KMS-11 (cell line): ENCODE data around the gene PGAP6.

Experiments used
- H2AFZ ChIP-seq: fragments of 200-600 bp; sonication (generic); 2 replicates; pipeline ENCODE4 v1.6.1; 2016; ENCODE audit warnings: antibody characterized with exemption, mixed run types, low read depth
- H3K27ac ChIP-seq: fragments of 200-600 bp; sonication (generic); 2 replicates; pipeline ENCODE4 v1.6.1; 2016; ENCODE audit warnings: mild to moderate bottlenecking, mixed run types
- H3K27me3 ChIP-seq: fragments of 200-600 bp; sonication (generic); 2 replicates; pipeline ENCODE4 v1.6.1; 2017; ENCODE audit warnings: mild to moderate bottlenecking, low read depth, mixed run types, moderate library complexity; ENCODE audit not compliant: insufficient read depth
- H3K36me3 ChIP-seq: fragments of 200-600 bp; sonication (generic); 2 replicates; pipeline ENCODE4 v1.6.1; 2017; ENCODE audit warnings: mild to moderate bottlenecking, mixed run types; ENCODE audit not compliant: insufficient read depth
- H3K4me1 ChIP-seq: fragments of 200-600 bp; sonication (generic); 2 replicates; pipeline ENCODE4 v1.6.1; 2016; ENCODE audit warnings: mild to moderate bottlenecking, low read depth, mixed run types; ENCODE audit not compliant: poor library complexity, severe bottlenecking
- H3K4me2 ChIP-seq: fragments of 200-600 bp; sonication (generic); 2 replicates; pipeline ENCODE4 v1.7.0; 2016; ENCODE audit warnings: mild to moderate bottlenecking, mixed run types
- H3K4me3 ChIP-seq: fragments of 200-600 bp; sonication (generic); IDR thresholded peaks from 2 replicates; pipeline ENCODE4 v1.6.1; 2017; ENCODE audit warnings: low read depth, low read length, mixed read lengths; ENCODE audit not compliant: insufficient read depth
- H3K79me2 ChIP-seq: fragments of 200-600 bp; sonication (generic); 2 replicates; pipeline ENCODE4 v1.6.1; 2016; ENCODE audit warnings: low read depth, mixed run types; ENCODE audit not compliant: insufficient read depth
- H3K9ac ChIP-seq: fragments of 200-600 bp; sonication (generic); 2 replicates; pipeline ENCODE4 v1.6.1; 2016; ENCODE audit warnings: mild to moderate bottlenecking, mixed run types
- H4K20me1 ChIP-seq: fragments of 200-600 bp; sonication (generic); 2 replicates; pipeline ENCODE4 v1.6.1; 2016; ENCODE audit warnings: mild to moderate bottlenecking, mixed run types; ENCODE audit not compliant: insufficient read depth
- CTCF ChIP-seq: fragments of 200-600 bp; sonication (generic); conservative IDR thresholded peaks from 2 replicates; pipeline ENCODE4 v1.6.1; 2017; ENCODE audit warnings: low read depth, mild to moderate bottlenecking, antibody characterized with exemption, low read length, moderate library complexity, mixed read lengths

PGAP6 gene

GRCh38 chr16:401468-402348 lies 19.9 kb upstream of the PGAP6 start, which contains the start of gene DECR2:
DECR2 (plus strand) TSS chr16:401885; CDS start chr16:401964, 79 bp downstream.
- TF ChIP-seq CTCF: peak; percentile 70
- Histone ChIP-seq H4K20me1 (no peaks in the 10 kb centered on the region), H3K27me3 (peaks cover 1% of the 10 kb centered on the region), H3K9ac (peak within 1 kb of the TSS; percentile 90), H2AFZ (peak within 1 kb of the TSS; percentile 93), H3K4me2 (peak within 1 kb of the TSS; percentile 64), H3K27ac (peak within 1 kb of the TSS; percentile 81), H3K4me1 (peaks cover 18% of the 10 kb centered on the region), H3K36me3 (no peaks in the 10 kb centered on the region), H3K79me2 (no peaks in the 10 kb centered on the region), H3K4me3 (no peak within 1 kb of the TSS)

GRCh38 chr16:400061-400591 lies 18.3 kb upstream of the PGAP6 start:
- Histone ChIP-seq H3K9ac (no peak overlapping the region), H3K4me2 (peak overlapping the region; percentile 52), H3K79me2 (no peaks in the 10 kb centered on the region), H3K4me1 (peaks cover 21% of the 10 kb centered on the region), H3K4me3 (no peak overlapping the region), H4K20me1 (no peaks in the 10 kb centered on the region), H3K36me3 (no peaks in the 10 kb centered on the region), H2AFZ (no peak overlapping the region), H3K27me3 (peaks cover 17% of the 10 kb centered on the region), H3K27ac (no peak overlapping the region)
- no peak for TF ChIP-seq CTCF

GRCh38 chr16:399340-400019 lies 17.7 kb upstream of the PGAP6 start:
- Histone ChIP-seq H3K9ac (no peak overlapping the region), H4K20me1 (no peaks in the 10 kb centered on the region), H3K4me3 (no peak overlapping the region), H3K4me2 (no peak overlapping the region), H3K36me3 (no peaks in the 10 kb centered on the region), H3K79me2 (no peaks in the 10 kb centered on the region), H2AFZ (no peak overlapping the region), H3K27me3 (peaks cover 19% of the 10 kb centered on the region), H3K27ac (no peak overlapping the region), H3K4me1 (peaks cover 21% of the 10 kb centered on the region)
- TF ChIP-seq CTCF: no peak

GRCh38 chr16:398561-399339 lies 17.0 kb upstream of the PGAP6 start:
- no peak for TF ChIP-seq CTCF
- H3K9ac ChIP-seq: no peak overlapping the region
- no peaks in the 10 kb centered on the region for H3K79me2 ChIP-seq
- H3K4me3 ChIP-seq: no peak overlapping the region
- peaks cover 19% of the 10 kb centered on the region for H3K27me3 ChIP-seq
- no peak overlapping the region for H3K27ac ChIP-seq
- no peaks in the 10 kb centered on the region for H4K20me1 ChIP-seq
- H3K36me3 ChIP-seq: no peaks in the 10 kb centered on the region
- H3K4me1 ChIP-seq: peaks cover 21% of the 10 kb centered on the region
- no peak overlapping the region for H3K4me2 ChIP-seq
- no peak overlapping the region for H2AFZ ChIP-seq
